IMR-90 (cell line): ENCODE measurements around the gene ETS1. TPM values are rescaled to one million over a fixed set of nuclear protein-coding genes. Genes with fewer than 3 reads are reported as not detected.

ENCODE experiments used
- ATAC-seq: fragments of 200-7000 bp; cut with Tn5 transposase; 2 replicates; pipeline ENCODE4 v1.9.1; 2020; ENCODE audit warnings: low read depth, mild to moderate bottlenecking, moderate library complexity
- BruUV-seq: library from RNA; stranded (reverse); fragments of 400-500 nt; replicated peaks from 2 replicates; lab custom pipeline; 2021; lab: Mats Ljungman, UMichigan
- CTCF ChIA-PET: fragments of 300-600 bp; formaldehyde crosslinking; extraction: SDS; loops from one replicate; lab custom pipeline; 2021; ENCODE audit warnings: antibody characterized with exemption; lab: Yijun Ruan, JAX
- POLR2A ChIA-PET: fragments of 300-600 bp; sonication (Branson Sonifier 250); formaldehyde crosslinking; loops from one replicate; lab custom pipeline; 2022; ENCODE audit warnings: antibody characterized with exemption; ENCODE audit not compliant: unreplicated experiment; lab: Charles Lee
- DNase-seq: peaks from one replicate; pipeline ENCODE4 v3.0.0; 2013
- H2AFZ ChIP-seq: replicated peaks from 2 replicates; pipeline ENCODE3; 2013; ENCODE audit warnings: low read length, mild to moderate bottlenecking; ENCODE audit not compliant: poor library complexity
- H2AK5ac ChIP-seq: 2 replicates; pipeline ENCODE4 v1.6.1; 2013; ENCODE audit warnings: low read depth, low read length, inconsistent platforms
- H2AK9ac ChIP-seq: replicated peaks from 2 replicates; pipeline ENCODE3; 2013; ENCODE audit warnings: mild to moderate bottlenecking, low read depth, low read length, moderate library complexity; ENCODE audit not compliant: poor library complexity
- H2BK120ac ChIP-seq: 2 replicates; pipeline ENCODE4 v1.6.1; 2013; ENCODE audit warnings: low read depth, low read length, inconsistent platforms
- H2BK15ac ChIP-seq: 3 replicates; pipeline ENCODE4 v1.6.1; 2013; ENCODE audit warnings: low read depth, low read length, inconsistent platforms
- H2BK20ac ChIP-seq: 2 replicates; pipeline ENCODE4 v1.6.1; 2013; ENCODE audit warnings: low read depth, mild to moderate bottlenecking, inconsistent platforms, low read length, moderate library complexity
- H2BK5ac ChIP-seq: 2 replicates; pipeline ENCODE4 v1.6.1; 2013; ENCODE audit warnings: mild to moderate bottlenecking, low read depth, low read length, inconsistent platforms; ENCODE audit not compliant: poor library complexity, severe bottlenecking
- H3K14ac ChIP-seq: replicated peaks from 2 replicates; pipeline ENCODE4 v1.6.1; 2013; ENCODE audit warnings: low read depth, low read length, inconsistent platforms
- H3K18ac ChIP-seq: 2 replicates; pipeline ENCODE4 v1.6.1; 2013; ENCODE audit warnings: low read depth, low read length, control low read depth
- H3K23ac ChIP-seq: 2 replicates; pipeline ENCODE4 v1.6.1; 2013; ENCODE audit warnings: low read depth, low read length, inconsistent platforms
- H3K27ac ChIP-seq: 2 replicates; pipeline ENCODE4 v1.5.1; 2013; ENCODE audit warnings: mild to moderate bottlenecking, control low read depth, low read length; ENCODE audit not compliant: insufficient read depth
- H3K27me3 ChIP-seq: 2 replicates; pipeline ENCODE4 v1.6.1; 2013; ENCODE audit warnings: low read length; ENCODE audit not compliant: control insufficient read depth, insufficient read depth
- H3K36me3 ChIP-seq: 2 replicates; pipeline ENCODE4 v1.6.1; 2013; ENCODE audit warnings: low read length, mixed read lengths; ENCODE audit not compliant: control insufficient read depth, insufficient read depth
- H3K4ac ChIP-seq: 2 replicates; pipeline ENCODE4 v1.6.1; 2013; ENCODE audit warnings: low read depth, low read length, inconsistent platforms
- H3K4me1 ChIP-seq: 2 replicates; pipeline ENCODE4 v1.6.1; 2013; ENCODE audit warnings: low read length, mixed read lengths; ENCODE audit not compliant: control insufficient read depth, insufficient read depth
- H3K4me2 ChIP-seq: 2 replicates; pipeline ENCODE4 v1.6.1; 2013; ENCODE audit warnings: low read depth, mild to moderate bottlenecking, control low read depth, low read length, moderate library complexity
- H3K4me3 ChIP-seq: 2 replicates; pipeline ENCODE4 v1.5.1; 2013; ENCODE audit warnings: low read depth, mild to moderate bottlenecking, control low read depth, low read length, moderate library complexity; ENCODE audit not compliant: insufficient read depth
- H3K56ac ChIP-seq: 2 replicates; pipeline ENCODE4 v1.6.1; 2013; ENCODE audit warnings: low read length, inconsistent platforms; ENCODE audit not compliant: insufficient read depth; ENCODE audit errors: extremely low read depth
- H3K79me1 ChIP-seq, 2 experiments: 2 replicates each; pipeline ENCODE4 v1.6.1; 2013; ENCODE audit warnings: low read length in 2 of 2, inconsistent platforms in 1 of 2, low read depth in 1 of 2
- H3K9ac ChIP-seq: 2 replicates; pipeline ENCODE4 v1.6.1; 2013; ENCODE audit warnings: low read depth, low read length, control low read depth
- H3K9me1 ChIP-seq: 2 replicates; pipeline ENCODE4 v1.6.1; 2013; ENCODE audit warnings: low read length, inconsistent platforms; ENCODE audit not compliant: insufficient read depth
- H3K9me3 ChIP-seq: 2 replicates; pipeline ENCODE4 v1.6.1; 2013; ENCODE audit warnings: low read length; ENCODE audit not compliant: control insufficient read depth, insufficient read depth
- H4K20me1 ChIP-seq: 2 replicates; pipeline ENCODE4 v1.6.1; 2013; ENCODE audit warnings: low read length, inconsistent platforms; ENCODE audit not compliant: insufficient read depth
- H4K5ac ChIP-seq: 2 replicates; pipeline ENCODE4 v1.6.1; 2013; ENCODE audit warnings: mild to moderate bottlenecking, low read depth, low read length, control low read depth
- H4K8ac ChIP-seq, 2 experiments: 2 replicates each; pipeline ENCODE4 v1.6.1; 2013; ENCODE audit warnings: low read depth in 2 of 2, low read length in 2 of 2, control low read depth in 1 of 2, inconsistent platforms in 1 of 2
- H4K91ac ChIP-seq: 2 replicates; pipeline ENCODE4 v1.6.1; 2013; ENCODE audit warnings: low read depth, low read length, inconsistent platforms; ENCODE audit not compliant: insufficient read depth
- BHLHE40 ChIP-seq: fragments of 150-350 bp; IDR thresholded peaks from 2 replicates; pipeline ENCODE4 v1.6.1; 2016; ENCODE audit warnings: mild to moderate bottlenecking, low read depth, low read length
- CEBPB ChIP-seq: IDR thresholded peaks from 2 replicates; pipeline ENCODE4 v1.6.1; 2012; ENCODE audit warnings: low read depth, low read length, improper control_type of control experiment
- CHD1 ChIP-seq: IDR thresholded peaks from 2 replicates; pipeline ENCODE4 v1.6.1; 2012; ENCODE audit warnings: low read depth, low read length, improper control_type of control experiment
- MAZ ChIP-seq: IDR thresholded peaks from 2 replicates; pipeline ENCODE4 v1.6.1; 2012; ENCODE audit warnings: low read depth, mild to moderate bottlenecking, low read length, improper control_type of control experiment, moderate library complexity, borderline replicate concordance
- MXI1 ChIP-seq: IDR thresholded peaks from 2 replicates; pipeline ENCODE4 v1.6.1; 2012; ENCODE audit warnings: low read depth, mild to moderate bottlenecking, low read length, moderate library complexity, borderline replicate concordance
- NFE2L2 ChIP-seq: fragments of 150-350 bp; IDR thresholded peaks from 2 replicates; pipeline ENCODE4 v1.6.1; 2016; ENCODE audit warnings: low read depth, mild to moderate bottlenecking, low read length
- POLR2A ChIP-seq: IDR thresholded peaks from 2 replicates; pipeline ENCODE4 v1.6.1; 2012; ENCODE audit warnings: mild to moderate bottlenecking, low read depth, low read length
- RAD21 ChIP-seq: IDR thresholded peaks from 2 replicates; pipeline ENCODE4 v1.6.1; 2012; ENCODE audit warnings: low read length, improper control_type of control experiment
- RCOR1 ChIP-seq: IDR thresholded peaks from 2 replicates; pipeline ENCODE4 v1.6.1; 2012; ENCODE audit warnings: mild to moderate bottlenecking, low read length, improper control_type of control experiment; ENCODE audit not compliant: insufficient replicate concordance
- RFX5 ChIP-seq: IDR thresholded peaks from 2 replicates; pipeline ENCODE4 v1.8.0; 2012; ENCODE audit warnings: low read depth, mild to moderate bottlenecking, low read length, moderate library complexity
- WGBS, 2 experiments: methylation state at CpG; one replicate each; pipeline versions ENCODE4 v1.1.5 to v1.1.7; 2013; ENCODE audit warnings: missing lambda C conversion rate in 2 of 2; ENCODE audit not compliant: insufficient read length in 1 of 2; ENCODE audit errors: extremely low coverage in 2 of 2; 5-methylcytosine and 5-hydroxymethylcytosine counted together
- dilution Hi-C: fragments of 300-500 bp; cut with HindIII; formaldehyde crosslinking; loops from one replicate; pipeline ENCODE4 v1.14.3; 2018; ENCODE audit warnings: low sequenced_read_pairs; ENCODE audit not compliant: unreplicated experiment
- in situ Hi-C: fragments of 300-500 bp; cut with MboI; formaldehyde crosslinking; loops from 3 replicates; pipeline ENCODE4 v1.14.3; 2019; ENCODE audit warnings: low sequenced_read_pairs, inconsistent platforms, mixed read lengths
- intact Hi-C: fragments of 100-400 bp; cut with micrococcal nuclease; formaldehyde crosslinking; loops from 2 replicates; pipeline ENCODE4 v1.10.0; 2022
- polyA plus RNA-seq, 3 experiments: library from polyadenylated mRNA; depleted of rRNA; stranded (reverse); fragments of >200 nt; gene quantifications; 2 replicates each; pipeline ENCODE4 v1.2.3, GENCODE V29; 2012; ENCODE audit warnings: low replicate concordance in 1 of 3
- total RNA-seq: library from RNA; depleted of rRNA; stranded (reverse); fragments of >200 nt; gene quantifications from 2 replicates; pipeline ENCODE4 v1.2.3, GENCODE V29; 2012
- TF ChIP-seq, protein P1 (sequence below): conservative IDR thresholded peaks from 2 replicates; pipeline ENCODE4 v1.5.1; 2012; ENCODE audit warnings: mild to moderate bottlenecking, low read depth, low read length, improper control_type of control experiment
- TF ChIP-seq, protein P2 (sequence below): fragments of 150-350 bp; IDR thresholded peaks from 2 replicates; pipeline ENCODE4 v1.6.1; 2016; ENCODE audit warnings: low read depth, mild to moderate bottlenecking, low read length, moderate library complexity, borderline replicate concordance
- TF ChIP-seq, protein P3 (sequence below): fragments of 150-350 bp; IDR thresholded peaks from 2 replicates; pipeline ENCODE4 v1.6.1; 2017; ENCODE audit warnings: mild to moderate bottlenecking, antibody characterized with exemption, low read length, low read depth

ETS1 gene
- total and polyA plus RNA-seq, 2 of the 4 experiments (the other 2 are of a cell fraction) = 41.2 to 56.3 TPM

DNA sequence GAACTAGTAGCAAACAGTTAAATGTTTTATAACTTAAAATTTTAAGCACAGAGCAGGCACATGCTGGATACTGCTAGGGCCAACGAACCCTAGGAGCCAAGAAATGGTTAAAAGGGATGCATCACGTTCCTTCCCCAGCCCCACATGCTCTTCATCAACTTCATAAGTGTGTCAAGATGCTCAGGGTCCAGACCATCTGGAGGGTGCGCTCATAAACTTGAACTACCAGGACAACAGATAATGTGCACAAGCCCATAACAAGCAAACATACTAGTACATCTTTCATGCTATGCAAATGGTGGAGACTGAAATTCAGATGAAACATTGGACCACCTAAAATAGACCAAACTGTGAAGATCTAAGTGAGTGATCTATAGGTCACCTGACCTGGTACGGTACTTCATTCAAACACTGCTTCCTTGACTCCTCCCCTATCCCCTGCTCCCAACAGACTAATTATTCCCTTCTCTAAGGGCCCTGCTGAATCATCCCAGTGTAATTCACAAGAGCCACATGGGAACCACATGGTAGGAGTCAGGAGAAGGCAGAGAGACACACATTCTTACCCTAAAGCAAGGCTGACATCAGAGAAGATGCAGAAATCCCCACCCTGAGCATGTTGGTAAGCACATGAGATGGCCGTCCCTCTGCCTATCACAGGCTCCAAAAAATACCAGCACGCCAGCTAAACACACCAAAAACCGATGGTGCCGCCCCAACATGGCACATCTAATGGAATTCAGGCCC is 83.9 kb downstream of the ETS1 start:
- peaks cover 50% of the 10 kb centered on the region for H3K4me1 ChIP-seq
- H2AK9ac ChIP-seq = peak overlapping the region; percentile 18
- ChIA-PET POLR2A (interaction anchor here (0.6 kb wide), 1 partner anchor 14 kb away, joined by 5 read pairs; no protein-coding TSS in a partner anchor), CTCF (interaction anchor here (0.8 to 1.6 kb wide), 2 partner anchors 15 to 128 kb away, joined by 3 read pairs; no protein-coding TSS in a partner anchor)
- H3K79me1 ChIP-seq = peaks cover 8 to 87% of the 10 kb centered on the region in 2 experiments; a peak in 3 of 4 replicates
- H3K23ac ChIP-seq = peak overlapping the region; percentile 46; the same call in 1 of the 2 replicates
- peak overlapping the region; percentile 49; the same call in 1 of the 2 replicates for H3K4me2 ChIP-seq
- H3K36me3 ChIP-seq = peaks cover 4% of the 10 kb centered on the region
- peak overlapping the region; percentile 64; the same call in 1 of the 2 replicates for H4K91ac ChIP-seq
- peak overlapping the region; percentile 2; the same call in 2 of the 3 replicates for H2BK15ac ChIP-seq
- in situ Hi-C loops (loop anchor here (25.0 kb wide), 1 partner anchor 466 kb away; no protein-coding TSS in a partner anchor), dilution Hi-C loops (no loop called here), intact Hi-C loops (no loop called here)
- peak overlapping the region; percentile 62 for H3K27ac ChIP-seq
- H4K5ac ChIP-seq = peak overlapping the region; percentile 4; the same call in 1 of the 2 replicates
- H3K9ac ChIP-seq = no peak overlapping the region
- H2AK5ac ChIP-seq = peak overlapping the region; percentile 69
- DNase-seq (peak; percentile 96), ATAC-seq (peak; percentile 30)
- BruUV-seq = no TSS peak
- no peak overlapping the region for H3K4me3 ChIP-seq
- H2AFZ ChIP-seq = no peak overlapping the region
- H2BK20ac ChIP-seq = peak overlapping the region; percentile 71
- H4K20me1 ChIP-seq = peaks cover 88% of the 10 kb centered on the region
- H3K56ac ChIP-seq = no peak overlapping the region
- peak overlapping the region; percentile 85 for H2BK5ac ChIP-seq
- peak overlapping the region; percentile 62 for H3K14ac ChIP-seq
- peaks cover 48% of the 10 kb centered on the region for H3K9me1 ChIP-seq
- H3K9me3 ChIP-seq = no peaks in the 10 kb centered on the region
- no CpG with 5 or more reads among the region's 8 CpGs for WGBS, 2 experiments
- H2BK120ac ChIP-seq = peak overlapping the region; percentile 64
- H3K4ac ChIP-seq = peak overlapping the region; percentile 83
- no peaks in the 10 kb centered on the region for H3K27me3 ChIP-seq
- H3K18ac ChIP-seq = peak overlapping the region; percentile 49; the same call in 1 of the 2 replicates
- peak overlapping the region in 1 of 2 experiments; percentile 38; a peak in 2 of 4 replicates for H4K8ac ChIP-seq
- TF ChIP-seq, protein P1, sequence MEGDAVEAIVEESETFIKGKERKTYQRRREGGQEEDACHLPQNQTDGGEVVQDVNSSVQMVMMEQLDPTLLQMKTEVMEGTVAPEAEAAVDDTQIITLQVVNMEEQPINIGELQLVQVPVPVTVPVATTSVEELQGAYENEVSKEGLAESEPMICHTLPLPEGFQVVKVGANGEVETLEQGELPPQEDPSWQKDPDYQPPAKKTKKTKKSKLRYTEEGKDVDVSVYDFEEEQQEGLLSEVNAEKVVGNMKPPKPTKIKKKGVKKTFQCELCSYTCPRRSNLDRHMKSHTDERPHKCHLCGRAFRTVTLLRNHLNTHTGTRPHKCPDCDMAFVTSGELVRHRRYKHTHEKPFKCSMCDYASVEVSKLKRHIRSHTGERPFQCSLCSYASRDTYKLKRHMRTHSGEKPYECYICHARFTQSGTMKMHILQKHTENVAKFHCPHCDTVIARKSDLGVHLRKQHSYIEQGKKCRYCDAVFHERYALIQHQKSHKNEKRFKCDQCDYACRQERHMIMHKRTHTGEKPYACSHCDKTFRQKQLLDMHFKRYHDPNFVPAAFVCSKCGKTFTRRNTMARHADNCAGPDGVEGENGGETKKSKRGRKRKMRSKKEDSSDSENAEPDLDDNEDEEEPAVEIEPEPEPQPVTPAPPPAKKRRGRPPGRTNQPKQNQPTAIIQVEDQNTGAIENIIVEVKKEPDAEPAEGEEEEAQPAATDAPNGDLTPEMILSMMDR = no peak
- TF ChIP-seq MAZ (no peak), RAD21 (0 out of 2 replicates have a peak, but pooled peaks have one; percentile 11), BHLHE40 (no peak), NFE2L2 (peak; percentile 32; the same call in 1 of the 2 replicates), CEBPB (no peak), RFX5 (no peak), RCOR1 (no peak), CHD1 (no peak), POLR2A (peak; percentile 47), MXI1 (peak; percentile 97)
- TF ChIP-seq, protein P2, sequence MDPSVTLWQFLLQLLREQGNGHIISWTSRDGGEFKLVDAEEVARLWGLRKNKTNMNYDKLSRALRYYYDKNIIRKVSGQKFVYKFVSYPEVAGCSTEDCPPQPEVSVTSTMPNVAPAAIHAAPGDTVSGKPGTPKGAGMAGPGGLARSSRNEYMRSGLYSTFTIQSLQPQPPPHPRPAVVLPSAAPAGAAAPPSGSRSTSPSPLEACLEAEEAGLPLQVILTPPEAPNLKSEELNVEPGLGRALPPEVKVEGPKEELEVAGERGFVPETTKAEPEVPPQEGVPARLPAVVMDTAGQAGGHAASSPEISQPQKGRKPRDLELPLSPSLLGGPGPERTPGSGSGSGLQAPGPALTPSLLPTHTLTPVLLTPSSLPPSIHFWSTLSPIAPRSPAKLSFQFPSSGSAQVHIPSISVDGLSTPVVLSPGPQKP = no peak
- TF ChIP-seq, protein P3, sequence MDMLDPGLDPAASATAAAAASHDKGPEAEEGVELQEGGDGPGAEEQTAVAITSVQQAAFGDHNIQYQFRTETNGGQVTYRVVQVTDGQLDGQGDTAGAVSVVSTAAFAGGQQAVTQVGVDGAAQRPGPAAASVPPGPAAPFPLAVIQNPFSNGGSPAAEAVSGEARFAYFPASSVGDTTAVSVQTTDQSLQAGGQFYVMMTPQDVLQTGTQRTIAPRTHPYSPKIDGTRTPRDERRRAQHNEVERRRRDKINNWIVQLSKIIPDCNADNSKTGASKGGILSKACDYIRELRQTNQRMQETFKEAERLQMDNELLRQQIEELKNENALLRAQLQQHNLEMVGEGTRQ = peak; percentile 70
